ENCODE measurements around the gene SLC39A8. TPM values are rescaled to one million over a fixed set of nuclear protein-coding genes. Genes with fewer than 3 reads are reported as not detected.
"Not testable (repeated sequence)": the region's sequence is repeated elsewhere in the genome, so short reads cannot be mapped to it uniquely, and the experiment has no call there.

SLC39A8 gene
- polyA plus RNA-seq, 1 donor from 2014 or later = 0.53 TPM

DNA sequence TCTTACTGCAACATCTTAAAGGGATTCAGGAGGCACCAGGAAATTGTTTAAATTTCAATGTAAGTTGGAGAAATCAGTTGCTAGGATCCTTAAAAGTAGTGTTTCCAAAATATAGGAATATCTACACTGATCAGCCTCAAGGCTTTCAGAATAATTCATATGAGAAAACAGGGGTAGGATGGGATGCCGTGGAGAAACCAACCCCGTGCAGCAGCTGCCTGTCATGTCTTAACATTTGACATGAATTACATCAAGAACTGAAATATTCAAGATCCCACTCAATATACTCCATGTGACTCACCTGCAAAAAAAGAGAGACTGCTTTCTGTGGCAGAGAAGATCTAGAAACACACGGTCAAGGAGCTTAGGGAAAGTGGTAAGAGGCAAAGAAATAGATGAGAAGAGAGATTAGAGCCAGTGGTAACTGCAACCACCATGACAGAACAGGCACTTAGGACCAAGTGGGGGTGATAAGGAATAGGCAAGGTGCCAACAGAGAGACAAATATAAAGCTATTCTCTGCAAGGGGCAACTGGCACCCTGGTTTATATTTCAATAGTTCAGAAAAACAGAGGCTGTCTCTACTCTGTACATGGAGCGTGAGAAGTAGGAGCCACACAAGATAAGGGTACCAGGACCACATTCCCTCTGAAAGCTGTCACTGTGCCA lies 64.0 kb downstream of the SLC39A8 start:
- no peak overlapping the region for H3K9ac ChIP-seq (ENCODE audit: low read length)
- no peak overlapping the region for H3K4me2 ChIP-seq (ENCODE audit: low read length)
- no peaks in the 10 kb centered on the region for H3K9me3 ChIP-seq (ENCODE audit: low read length)
- H3F3A ChIP-seq (ENCODE audit: insufficient read depth, low read length, poor library complexity, severe bottlenecking) = no peaks in the 10 kb centered on the region
- no peaks in the 10 kb centered on the region for H3K36me3 ChIP-seq (ENCODE audit: insufficient read depth, low read length)
- no peaks in the 10 kb centered on the region for H3K79me2 ChIP-seq (replicated peaks; ENCODE audit: insufficient read depth, low read length)
- H3K4me3 ChIP-seq (ENCODE audit: low read length) = no peak overlapping the region
- no peak overlapping the region for H2AFZ ChIP-seq (ENCODE audit: low read depth, low read length)
- peak overlapping the region; percentile 0 for H3K27ac ChIP-seq (ENCODE audit: low read length)
- H3K27me3 ChIP-seq (ENCODE audit: insufficient read depth, low read depth, low read length) = no peaks in the 10 kb centered on the region
- H3K9me2 ChIP-seq (ENCODE audit: insufficient read depth, low read length) = no peaks in the 10 kb centered on the region
- H4K20me1 ChIP-seq (ENCODE audit: insufficient read depth) = no peaks in the 10 kb centered on the region
- TF ChIP-seq POLR2AphosphoS5 (IDR thresholded peaks at IDR 0.05) = no peak
- no peak for TF ChIP-seq MXI1 (conservative IDR thresholded peaks at IDR 0.05; ENCODE audit: poor library complexity, severe bottlenecking)

DNA sequence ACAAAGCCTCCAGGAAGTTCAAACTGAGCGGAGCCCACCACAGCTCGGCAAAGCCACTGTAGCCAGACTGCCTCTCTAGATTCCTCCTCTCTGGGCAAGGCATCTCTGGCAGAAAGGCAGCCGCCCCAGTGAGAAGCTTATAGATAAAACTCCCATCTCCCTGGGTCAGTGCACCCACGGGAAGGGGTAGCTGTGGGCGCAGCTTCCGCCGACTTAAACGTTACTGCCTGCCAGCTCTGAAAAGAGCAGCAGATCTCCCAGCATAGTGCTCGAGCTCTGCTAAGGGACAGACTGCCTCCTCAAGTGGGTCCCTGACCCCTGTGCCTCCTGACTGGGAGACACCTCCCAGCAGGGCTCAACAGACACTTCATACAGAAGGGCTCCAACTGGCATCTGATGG lies 72.0 kb downstream of the SLC39A8 start:
- not testable (repeated sequence) for H3K36me3 ChIP-seq (ENCODE audit: insufficient read depth, low read length); H2AFZ ChIP-seq (ENCODE audit: low read depth, low read length); H3K79me2 ChIP-seq (replicated peaks; ENCODE audit: insufficient read depth, low read length); H3K4me3 ChIP-seq (ENCODE audit: low read length); H3K27ac ChIP-seq (ENCODE audit: low read length); H3K9ac ChIP-seq (ENCODE audit: low read length); H3K9me3 ChIP-seq (ENCODE audit: low read length); H3K4me2 ChIP-seq (ENCODE audit: low read length); H3K27me3 ChIP-seq (ENCODE audit: insufficient read depth, low read depth, low read length); H3K9me2 ChIP-seq (ENCODE audit: insufficient read depth, low read length); H3F3A ChIP-seq (ENCODE audit: insufficient read depth, low read length, poor library complexity, severe bottlenecking); H4K20me1 ChIP-seq (ENCODE audit: insufficient read depth)

DNA sequence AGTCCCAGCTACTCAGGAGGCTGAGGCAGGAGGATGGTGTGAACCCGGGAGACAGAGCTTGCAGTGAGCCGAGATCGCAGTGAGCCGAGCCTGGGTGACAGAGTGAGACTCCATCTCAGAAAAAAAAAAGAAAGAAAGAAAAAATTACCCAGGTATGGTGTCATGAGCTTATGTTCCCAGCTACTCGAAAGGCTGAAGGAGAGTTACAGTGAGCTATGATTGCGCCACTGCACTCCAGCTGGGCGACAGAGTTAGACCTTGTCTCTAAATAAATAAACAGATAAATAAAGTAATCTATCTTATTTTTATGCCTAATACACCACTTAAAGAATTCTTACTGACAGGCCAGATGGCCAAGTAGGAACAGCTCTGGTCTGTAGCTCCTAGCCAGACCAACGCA lies 73.0 kb downstream of the SLC39A8 start:
- no peak overlapping the region for H3K27ac ChIP-seq (ENCODE audit: low read length)
- no peak overlapping the region for H2AFZ ChIP-seq (ENCODE audit: low read depth, low read length)
- no peak for TF ChIP-seq EP300 (conservative IDR thresholded peaks at IDR 0.05; ENCODE audit: poor library complexity, severe bottlenecking)
- no peaks in the 10 kb centered on the region for H3K79me2 ChIP-seq (replicated peaks; ENCODE audit: insufficient read depth, low read length)
- no peaks in the 10 kb centered on the region for H4K20me1 ChIP-seq (ENCODE audit: insufficient read depth)
- H3F3A ChIP-seq (ENCODE audit: insufficient read depth, low read length, poor library complexity, severe bottlenecking) = no peaks in the 10 kb centered on the region
- H3K9me3 ChIP-seq (ENCODE audit: low read length) = no peaks in the 10 kb centered on the region
- no peaks in the 10 kb centered on the region for H3K9me2 ChIP-seq (ENCODE audit: insufficient read depth, low read length)
- no peak overlapping the region for H3K4me2 ChIP-seq (ENCODE audit: low read length)
- no peaks in the 10 kb centered on the region for H3K36me3 ChIP-seq (ENCODE audit: insufficient read depth, low read length)
- H3K9ac ChIP-seq (ENCODE audit: low read length) = no peak overlapping the region
- no peaks in the 10 kb centered on the region for H3K27me3 ChIP-seq (ENCODE audit: insufficient read depth, low read depth, low read length)
- no peak overlapping the region for H3K4me3 ChIP-seq (ENCODE audit: low read length)

DNA sequence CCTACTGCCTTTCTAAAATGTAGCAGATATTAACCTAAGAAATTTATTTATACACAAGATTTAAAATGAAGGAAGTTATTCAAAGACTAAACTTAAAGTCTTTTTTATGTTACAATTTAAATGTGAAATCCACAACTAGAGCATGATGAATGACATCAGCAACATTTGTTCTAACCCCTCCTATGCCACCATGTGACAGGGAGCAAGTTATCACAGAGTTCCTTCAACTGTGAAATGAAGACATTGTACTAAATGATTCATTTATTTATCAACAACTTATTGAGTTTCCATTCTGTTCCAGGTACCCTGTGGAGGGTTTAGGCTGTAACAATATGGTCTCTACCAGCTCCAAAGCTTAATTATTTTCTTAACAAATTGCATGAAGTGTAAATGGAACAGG lies 76.9 kb downstream of the SLC39A8 start:
- Histone ChIP-seq H2AFZ (ENCODE audit: low read depth, low read length) (no peak overlapping the region), H3K4me3 (ENCODE audit: low read length) (no peak overlapping the region), H4K20me1 (ENCODE audit: insufficient read depth) (no peaks in the 10 kb centered on the region), H3K4me2 (ENCODE audit: low read length) (no peak overlapping the region), H3K27me3 (ENCODE audit: insufficient read depth, low read depth, low read length) (no peaks in the 10 kb centered on the region), H3K36me3 (ENCODE audit: insufficient read depth, low read length) (no peaks in the 10 kb centered on the region), H3K9ac (ENCODE audit: low read length) (no peak overlapping the region), H3K27ac (ENCODE audit: low read length) (no peak overlapping the region), H3K79me2 (replicated peaks; ENCODE audit: insufficient read depth, low read length) (no peaks in the 10 kb centered on the region), H3K9me3 (ENCODE audit: low read length) (no peaks in the 10 kb centered on the region), H3K9me2 (ENCODE audit: insufficient read depth, low read length) (no peaks in the 10 kb centered on the region), H3F3A (ENCODE audit: insufficient read depth, low read length, poor library complexity, severe bottlenecking) (no peaks in the 10 kb centered on the region)
- TF ChIP-seq TAF1 (IDR thresholded peaks at IDR 0.05; ENCODE audit: low read depth) (no peak), MXI1 (conservative IDR thresholded peaks at IDR 0.05; ENCODE audit: poor library complexity, severe bottlenecking) (no peak), RAD21 (conservative IDR thresholded peaks at IDR 0.05) (no peak), EZH2 (IDR thresholded peaks at IDR 0.05; ENCODE audit: borderline replicate concordance, insufficient read depth, low read length, poor library complexity, severe bottlenecking) (no peak), EP300 (conservative IDR thresholded peaks at IDR 0.05; ENCODE audit: poor library complexity, severe bottlenecking) (no peak), SMC3 (conservative IDR thresholded peaks at IDR 0.05; ENCODE audit: poor library complexity) (no peak), POLR2AphosphoS5 (IDR thresholded peaks at IDR 0.05) (no peak)
- TF ChIP-seq, protein P1, sequence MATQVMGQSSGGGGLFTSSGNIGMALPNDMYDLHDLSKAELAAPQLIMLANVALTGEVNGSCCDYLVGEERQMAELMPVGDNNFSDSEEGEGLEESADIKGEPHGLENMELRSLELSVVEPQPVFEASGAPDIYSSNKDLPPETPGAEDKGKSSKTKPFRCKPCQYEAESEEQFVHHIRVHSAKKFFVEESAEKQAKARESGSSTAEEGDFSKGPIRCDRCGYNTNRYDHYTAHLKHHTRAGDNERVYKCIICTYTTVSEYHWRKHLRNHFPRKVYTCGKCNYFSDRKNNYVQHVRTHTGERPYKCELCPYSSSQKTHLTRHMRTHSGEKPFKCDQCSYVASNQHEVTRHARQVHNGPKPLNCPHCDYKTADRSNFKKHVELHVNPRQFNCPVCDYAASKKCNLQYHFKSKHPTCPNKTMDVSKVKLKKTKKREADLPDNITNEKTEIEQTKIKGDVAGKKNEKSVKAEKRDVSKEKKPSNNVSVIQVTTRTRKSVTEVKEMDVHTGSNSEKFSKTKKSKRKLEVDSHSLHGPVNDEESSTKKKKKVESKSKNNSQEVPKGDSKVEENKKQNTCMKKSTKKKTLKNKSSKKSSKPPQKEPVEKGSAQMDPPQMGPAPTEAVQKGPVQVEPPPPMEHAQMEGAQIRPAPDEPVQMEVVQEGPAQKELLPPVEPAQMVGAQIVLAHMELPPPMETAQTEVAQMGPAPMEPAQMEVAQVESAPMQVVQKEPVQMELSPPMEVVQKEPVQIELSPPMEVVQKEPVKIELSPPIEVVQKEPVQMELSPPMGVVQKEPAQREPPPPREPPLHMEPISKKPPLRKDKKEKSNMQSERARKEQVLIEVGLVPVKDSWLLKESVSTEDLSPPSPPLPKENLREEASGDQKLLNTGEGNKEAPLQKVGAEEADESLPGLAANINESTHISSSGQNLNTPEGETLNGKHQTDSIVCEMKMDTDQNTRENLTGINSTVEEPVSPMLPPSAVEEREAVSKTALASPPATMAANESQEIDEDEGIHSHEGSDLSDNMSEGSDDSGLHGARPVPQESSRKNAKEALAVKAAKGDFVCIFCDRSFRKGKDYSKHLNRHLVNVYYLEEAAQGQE (IDR thresholded peaks at IDR 0.05; ENCODE audit: borderline replicate concordance) = no peak
- TF ChIP-seq, protein P2, sequence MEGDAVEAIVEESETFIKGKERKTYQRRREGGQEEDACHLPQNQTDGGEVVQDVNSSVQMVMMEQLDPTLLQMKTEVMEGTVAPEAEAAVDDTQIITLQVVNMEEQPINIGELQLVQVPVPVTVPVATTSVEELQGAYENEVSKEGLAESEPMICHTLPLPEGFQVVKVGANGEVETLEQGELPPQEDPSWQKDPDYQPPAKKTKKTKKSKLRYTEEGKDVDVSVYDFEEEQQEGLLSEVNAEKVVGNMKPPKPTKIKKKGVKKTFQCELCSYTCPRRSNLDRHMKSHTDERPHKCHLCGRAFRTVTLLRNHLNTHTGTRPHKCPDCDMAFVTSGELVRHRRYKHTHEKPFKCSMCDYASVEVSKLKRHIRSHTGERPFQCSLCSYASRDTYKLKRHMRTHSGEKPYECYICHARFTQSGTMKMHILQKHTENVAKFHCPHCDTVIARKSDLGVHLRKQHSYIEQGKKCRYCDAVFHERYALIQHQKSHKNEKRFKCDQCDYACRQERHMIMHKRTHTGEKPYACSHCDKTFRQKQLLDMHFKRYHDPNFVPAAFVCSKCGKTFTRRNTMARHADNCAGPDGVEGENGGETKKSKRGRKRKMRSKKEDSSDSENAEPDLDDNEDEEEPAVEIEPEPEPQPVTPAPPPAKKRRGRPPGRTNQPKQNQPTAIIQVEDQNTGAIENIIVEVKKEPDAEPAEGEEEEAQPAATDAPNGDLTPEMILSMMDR (IDR thresholded peaks at IDR 0.05; ENCODE audit: poor library complexity, severe bottlenecking) = no peak

Measured in neural cell (in vitro differentiated cells).